Measurements from ENCODE around the gene KIF23. TPM values are rescaled to one million over a fixed set of nuclear protein-coding genes. Genes with fewer than 3 reads are reported as not detected.

The KIF23 gene
- polyA plus RNA-seq, 1 donor (not counting 4 experiments of a cell fraction or from before 2014, with no cell fraction given) = 28.8 TPM

DNA sequence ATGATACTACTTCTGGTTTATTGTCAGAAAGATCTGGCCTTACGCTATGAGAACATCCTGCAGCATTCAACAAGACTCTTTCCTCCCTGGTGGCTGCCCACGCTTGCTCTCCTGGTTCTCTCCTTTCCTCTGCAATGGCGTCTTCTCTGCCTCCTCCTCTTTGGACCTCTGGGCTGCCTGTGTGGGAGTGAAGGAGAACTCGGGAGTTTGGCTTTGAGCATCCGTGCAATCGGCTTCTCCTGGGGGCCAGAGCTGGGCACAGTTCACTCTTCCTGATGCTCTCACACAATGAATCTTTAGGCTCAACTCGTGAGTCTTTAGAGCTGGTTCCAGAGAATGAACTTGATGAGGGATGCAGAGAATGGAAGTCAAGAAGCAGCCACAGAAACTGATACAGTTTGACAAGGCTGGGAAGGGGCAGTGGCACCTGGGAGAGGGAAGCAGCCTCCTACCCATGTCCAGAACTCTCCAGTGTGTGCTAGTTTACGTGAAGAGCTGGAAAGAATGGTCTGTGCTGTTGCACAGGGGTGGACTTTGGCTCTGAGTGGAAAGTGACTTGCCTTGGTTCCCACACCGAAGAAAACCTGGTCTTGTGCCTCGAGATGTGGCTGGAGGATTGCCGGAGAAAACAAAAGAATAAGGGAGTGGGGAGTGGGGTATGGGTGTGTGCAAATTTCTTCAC is 76.3 kb downstream of the KIF23 start:
- DNase-seq (ENCODE audit: low read depth, low spot score) (no peak), FAIRE-seq (no peak)
- Histone ChIP-seq H3K79me2 (ENCODE audit: control insufficient read depth, insufficient read depth, low read length) (no peaks in the 10 kb centered on the region), H3K36me3 (ENCODE audit: control insufficient read depth in 2 of 2, extremely low read depth in 1 of 2, insufficient read depth in 2 of 2, low read length in 2 of 2) (no peaks in the 10 kb centered on the region), H4K20me1 (ENCODE audit: control insufficient read depth, extremely low read depth, insufficient read depth, low read length) (no peaks in the 10 kb centered on the region), H3K4me3 (ENCODE audit: control insufficient read depth in 2 of 3, extremely low read depth in 1 of 3, insufficient read depth in 2 of 3, low read depth in 1 of 3, low read length in 3 of 3) (no peak overlapping the region), H2AFZ (ENCODE audit: control insufficient read depth, low read length) (no peak overlapping the region), H3K9ac (ENCODE audit: control insufficient read depth, extremely low read depth, insufficient read depth, low read length) (no peak overlapping the region), H3K9me3 (ENCODE audit: control insufficient read depth, low read depth, low read length) (no peaks in the 10 kb centered on the region), H3K27ac (ENCODE audit: control insufficient read depth, insufficient read depth, low read length) (no peak overlapping the region), H3K27me3 (ENCODE audit: control insufficient read depth, extremely low read depth, insufficient read depth, low read length) (peaks cover 19% of the 10 kb centered on the region), H3K9me1 (ENCODE audit: control insufficient read depth, extremely low read depth, insufficient read depth, low read length) (no peaks in the 10 kb centered on the region), H3K4me1 (ENCODE audit: control insufficient read depth, extremely low read depth, insufficient read depth, low read length) (no peaks in the 10 kb centered on the region), H3K4me2 (ENCODE audit: control insufficient read depth, extremely low read depth, insufficient read depth, low read depth, low read length) (no peak overlapping the region)
- dilution Hi-C loops (cut with MboI; ENCODE audit: extremely low pct_ligation_motif_present, low sequenced_read_pairs) = no loop called here
- TF ChIP-seq, protein P1, sequence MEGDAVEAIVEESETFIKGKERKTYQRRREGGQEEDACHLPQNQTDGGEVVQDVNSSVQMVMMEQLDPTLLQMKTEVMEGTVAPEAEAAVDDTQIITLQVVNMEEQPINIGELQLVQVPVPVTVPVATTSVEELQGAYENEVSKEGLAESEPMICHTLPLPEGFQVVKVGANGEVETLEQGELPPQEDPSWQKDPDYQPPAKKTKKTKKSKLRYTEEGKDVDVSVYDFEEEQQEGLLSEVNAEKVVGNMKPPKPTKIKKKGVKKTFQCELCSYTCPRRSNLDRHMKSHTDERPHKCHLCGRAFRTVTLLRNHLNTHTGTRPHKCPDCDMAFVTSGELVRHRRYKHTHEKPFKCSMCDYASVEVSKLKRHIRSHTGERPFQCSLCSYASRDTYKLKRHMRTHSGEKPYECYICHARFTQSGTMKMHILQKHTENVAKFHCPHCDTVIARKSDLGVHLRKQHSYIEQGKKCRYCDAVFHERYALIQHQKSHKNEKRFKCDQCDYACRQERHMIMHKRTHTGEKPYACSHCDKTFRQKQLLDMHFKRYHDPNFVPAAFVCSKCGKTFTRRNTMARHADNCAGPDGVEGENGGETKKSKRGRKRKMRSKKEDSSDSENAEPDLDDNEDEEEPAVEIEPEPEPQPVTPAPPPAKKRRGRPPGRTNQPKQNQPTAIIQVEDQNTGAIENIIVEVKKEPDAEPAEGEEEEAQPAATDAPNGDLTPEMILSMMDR (optimal IDR thresholded peaks at IDR 0.05 in 1 of 3, IDR thresholded peaks at IDR 0.05 in 1 of 3, conservative IDR thresholded peaks at IDR 0.05 in 1 of 3; ENCODE audit: extremely low read depth in 1 of 3, insufficient read depth in 2 of 3, low read length in 3 of 3) = no peak
- TF ChIP-seq EZH2 (IDR thresholded peaks at IDR 0.05; ENCODE audit: low read length) = no peak

DNA sequence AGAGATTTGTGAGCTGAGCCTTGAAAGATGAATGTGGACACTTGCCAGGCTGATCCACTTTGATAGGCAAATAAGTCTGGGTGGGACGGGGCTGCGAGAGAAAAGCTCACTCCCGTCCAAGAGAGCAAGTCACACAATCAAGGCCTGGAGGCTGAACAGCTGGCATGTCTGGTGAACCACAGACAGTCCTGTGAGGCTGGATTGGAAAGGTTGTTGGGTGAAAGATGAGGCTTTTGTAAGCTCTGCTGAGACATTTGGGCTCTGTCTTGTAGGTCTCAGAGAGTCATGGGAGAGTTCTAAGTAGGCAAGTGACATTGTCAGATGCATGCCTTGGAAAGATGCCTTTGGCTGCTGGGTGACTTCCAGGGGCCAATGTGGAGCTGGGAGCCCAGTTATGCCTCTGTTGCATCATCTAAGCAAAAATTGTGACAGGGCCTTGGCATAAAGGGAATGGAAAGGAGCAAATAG is 76.9 kb downstream of the KIF23 start:
- Histone ChIP-seq H3K4me1 (ENCODE audit: control insufficient read depth, extremely low read depth, insufficient read depth, low read length) (no peaks in the 10 kb centered on the region), H3K9me1 (ENCODE audit: control insufficient read depth, extremely low read depth, insufficient read depth, low read length) (no peaks in the 10 kb centered on the region), H3K4me3 (ENCODE audit: control insufficient read depth in 2 of 3, extremely low read depth in 1 of 3, insufficient read depth in 2 of 3, low read depth in 1 of 3, low read length in 3 of 3) (no peak overlapping the region), H3K79me2 (ENCODE audit: control insufficient read depth, insufficient read depth, low read length) (no peaks in the 10 kb centered on the region), H3K27me3 (ENCODE audit: control insufficient read depth, extremely low read depth, insufficient read depth, low read length) (peaks cover 19% of the 10 kb centered on the region), H3K4me2 (ENCODE audit: control insufficient read depth, extremely low read depth, insufficient read depth, low read depth, low read length) (no peak overlapping the region), H4K20me1 (ENCODE audit: control insufficient read depth, extremely low read depth, insufficient read depth, low read length) (no peaks in the 10 kb centered on the region), H3K9me3 (ENCODE audit: control insufficient read depth, low read depth, low read length) (no peaks in the 10 kb centered on the region), H3K27ac (ENCODE audit: control insufficient read depth, insufficient read depth, low read length) (no peak overlapping the region), H2AFZ (ENCODE audit: control insufficient read depth, low read length) (no peak overlapping the region), H3K9ac (ENCODE audit: control insufficient read depth, extremely low read depth, insufficient read depth, low read length) (no peak overlapping the region), H3K36me3 (ENCODE audit: control insufficient read depth in 2 of 2, extremely low read depth in 1 of 2, insufficient read depth in 2 of 2, low read length in 2 of 2) (no peaks in the 10 kb centered on the region)
- FAIRE-seq (no peak), DNase-seq (ENCODE audit: low read depth, low spot score) (no peak)
- dilution Hi-C loops (cut with MboI; ENCODE audit: extremely low pct_ligation_motif_present, low sequenced_read_pairs) = no loop called here
- TF ChIP-seq, protein P1 (optimal IDR thresholded peaks at IDR 0.05 in 1 of 3, IDR thresholded peaks at IDR 0.05 in 1 of 3, conservative IDR thresholded peaks at IDR 0.05 in 1 of 3; ENCODE audit: extremely low read depth in 1 of 3, insufficient read depth in 2 of 3, low read length in 3 of 3) = no peak
- no peak for TF ChIP-seq EZH2 (IDR thresholded peaks at IDR 0.05; ENCODE audit: low read length)
